T-cell (primary cell): ENCODE results near the gene LRRK1. TPM values are rescaled to one million over a fixed set of nuclear protein-coding genes. Genes with fewer than 3 reads are reported as not detected.

Experiments used
- ATAC-seq, 4 experiments: fragments of 200-7000 bp in 3 of 4; fragments of 150-1000 bp in 1 of 4; cut with Tn5 transposase; replicated peaks in 1 of 4; 1 replicate in 3 of 4; 2 replicates in 1 of 4; pipeline ENCODE4 v1.10.0; 2021; ENCODE audit warnings: moderate library complexity in 3 of 4, mild to moderate bottlenecking in 2 of 4, moderate number of reproducible peaks in 1 of 4
- CTCF ChIA-PET, 2 donors: fragments of 300-600 bp; sonication (Branson Sonifier 250); formaldehyde crosslinking; loops; one replicate each; lab custom pipeline; 2022; ENCODE audit warnings: antibody characterized with exemption in 2 of 2; lab: Charles Lee
- POLR2A ChIA-PET, 2 donors: fragments of 300-600 bp; sonication (Branson Sonifier 250); formaldehyde crosslinking; loops; one replicate each; lab custom pipeline; 2022; ENCODE audit warnings: antibody characterized with exemption in 2 of 2; lab: Charles Lee
- DNase-seq, 35 experiments: peaks; one replicate each; pipeline versions ENCODE4 v3.0.0 to v3.0.0-alpha.2; 2013 to 2023
- H3K27ac ChIP-seq: one replicate; pipeline ENCODE4 v1.5.1; 2013; ENCODE audit warnings: low read length
- H3K27me3 ChIP-seq, 2 experiments: replicated peaks in 1 of 2; 1 replicate in 1 of 2; 2 replicates in 1 of 2; pipeline versions ENCODE4 v1.6.1 to v1.7.0; 2013; ENCODE audit warnings: low read length in 1 of 2, mixed read lengths in 1 of 2; ENCODE audit not compliant: control insufficient read depth in 2 of 2, insufficient read depth in 2 of 2; ENCODE audit errors: extremely low read depth in 1 of 2
- H3K36me3 ChIP-seq, 2 donors: 1 replicate in 1 of 2; 2 replicates in 1 of 2; pipeline versions ENCODE4 v1.6.1 to v1.7.0; 2013; ENCODE audit warnings: low read length in 1 of 2; ENCODE audit not compliant: control insufficient read depth in 2 of 2, insufficient read depth in 1 of 2; ENCODE audit errors: extremely low read depth in 1 of 2
- H3K4me1 ChIP-seq, 2 experiments: 1 replicate in 1 of 2; 2 replicates in 1 of 2; pipeline versions ENCODE4 v1.6.1 to v1.7.0; 2013; ENCODE audit warnings: low read length in 2 of 2, mixed read lengths in 1 of 2; ENCODE audit not compliant: insufficient read depth in 2 of 2, control insufficient read depth in 1 of 2; ENCODE audit errors: extremely low read depth in 1 of 2
- H3K4me3 ChIP-seq, 2 donors: 1 replicate in 1 of 2; 2 replicates in 1 of 2; pipeline versions ENCODE4 v1.5.1 to v1.7.0; 2013; ENCODE audit warnings: mild to moderate bottlenecking in 2 of 2, low read length in 1 of 2, moderate library complexity in 1 of 2; ENCODE audit not compliant: control insufficient read depth in 1 of 2; ENCODE audit errors: extremely low read depth in 1 of 2
- H3K9me3 ChIP-seq: 2 replicates; pipeline ENCODE4 v1.7.0; 2013
- H3K27ac Mint-ChIP-seq, 2 donors: one replicate each; pipeline ENCODE4 v1.8.0; 2020 to 2021; ENCODE audit warnings: mild to moderate bottlenecking in 2 of 2, mixed read lengths in 2 of 2
- H3K27me3 Mint-ChIP-seq, 2 donors: one replicate each; pipeline ENCODE4 v1.8.0; 2021 to 2022; ENCODE audit warnings: mixed read lengths in 2 of 2
- H3K36me3 Mint-ChIP-seq: one replicate; pipeline ENCODE4 v1.8.0; 2021; ENCODE audit warnings: mixed read lengths
- H3K4me1 Mint-ChIP-seq, 3 donors: one replicate each; pipeline ENCODE4 v1.8.0; 2020 to 2022; ENCODE audit warnings: mixed read lengths in 3 of 3, mild to moderate bottlenecking in 1 of 3
- H3K4me3 Mint-ChIP-seq, 3 donors: one replicate each; pipeline ENCODE4 v1.8.0; 2020 to 2022; ENCODE audit warnings: mild to moderate bottlenecking in 3 of 3, mixed read lengths in 3 of 3, moderate library complexity in 3 of 3
- H3K9me3 Mint-ChIP-seq, 3 donors: one replicate each; pipeline ENCODE4 v1.8.0; 2020 to 2022; ENCODE audit warnings: mixed read lengths in 3 of 3
- WGBS: methylation state at CpG from one replicate; pipeline ENCODE4 v1.1.5; 2013; ENCODE audit warnings: missing lambda C conversion rate; ENCODE audit not compliant: insufficient coverage; 5-methylcytosine and 5-hydroxymethylcytosine counted together
- total RNA-seq, 35 experiments: library from RNA in 6 of 35; stranded (reverse) in 6 of 35; fragments of 120-200 nt in 1 of 35; gene quantifications; one replicate each; pipeline versions ENCODE4 v1.2.1 to v1.2.4 and lab custom pipeline; 2013 to 2026

The LRRK1 gene
- total RNA-seq, 5 donors from 2014 or later (not counting 1 experiment from before 2014, with no cell fraction given) = 1.1 to 2.0 (median 1.7) TPM

DNA sequence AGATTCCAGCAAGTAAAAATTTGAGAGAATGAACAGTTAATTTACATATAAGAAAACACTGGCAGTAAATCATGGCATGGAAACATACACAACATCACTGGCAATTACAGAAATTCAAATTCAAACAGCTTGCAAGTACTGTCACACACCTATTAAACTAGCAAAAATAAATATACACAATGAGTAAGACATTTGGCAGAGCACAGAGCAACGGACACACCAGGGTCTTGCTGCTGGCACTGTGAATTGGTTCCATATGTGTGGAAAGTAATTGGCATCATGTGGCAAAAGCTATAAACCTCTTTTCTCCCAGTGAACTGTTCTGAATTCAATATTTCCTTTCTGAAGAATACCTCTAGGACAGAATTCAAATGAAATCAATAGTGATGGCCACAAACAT is 78.3 kb downstream of the LRRK1 start:
- no peaks in the 10 kb centered on the region for H3K36me3 Mint-ChIP-seq
- H3K36me3 ChIP-seq = no peaks in the 10 kb centered on the region
- CTCF ChIA-PET = no interaction called here
- peaks cover 18 to 27% of the 10 kb centered on the region in 2 donors for H3K27me3 Mint-ChIP-seq
- POLR2A ChIA-PET = no interaction called here
- no peak overlapping the region for H3K27ac ChIP-seq
- no peak overlapping the region for H3K4me3 Mint-ChIP-seq
- peaks cover 0 to 17% of the 10 kb centered on the region in 2 experiments for H3K27me3 ChIP-seq
- no peak overlapping the region for H3K4me3 ChIP-seq
- WGBS = no CpG with 5 or more reads among the region's 1 CpG
- H3K9me3 Mint-ChIP-seq = no peaks in the 10 kb centered on the region
- DNase-seq (no peak), ATAC-seq (no peak)
- H3K27ac Mint-ChIP-seq = no peak overlapping the region
- no peaks in the 10 kb centered on the region for H3K4me1 Mint-ChIP-seq
- H3K4me1 ChIP-seq = no peaks in the 10 kb centered on the region
- H3K9me3 ChIP-seq = no peaks in the 10 kb centered on the region

DNA sequence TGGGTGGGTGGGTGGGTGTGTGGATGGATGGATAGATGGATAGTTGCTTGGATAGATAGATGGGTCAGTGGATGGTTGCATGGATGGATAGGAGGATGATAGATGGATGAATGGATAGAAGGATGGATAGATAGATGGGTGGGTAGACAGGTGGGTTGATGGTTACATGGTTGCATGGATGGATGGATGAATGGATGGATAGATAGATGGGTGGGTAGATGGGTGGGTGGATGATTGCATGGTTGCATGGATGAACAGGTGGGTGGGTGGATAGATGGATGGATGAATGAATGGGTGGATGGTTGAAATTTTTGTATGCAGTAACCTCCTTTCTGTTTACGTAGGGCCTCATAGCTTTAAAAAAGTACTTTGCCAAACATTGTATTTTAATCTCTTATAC is 79.5 kb downstream of the LRRK1 start:
- POLR2A ChIA-PET = no interaction called here
- WGBS = no CpG with 5 or more reads among the region's 1 CpG
- H3K36me3 ChIP-seq = no peaks in the 10 kb centered on the region

DNA sequence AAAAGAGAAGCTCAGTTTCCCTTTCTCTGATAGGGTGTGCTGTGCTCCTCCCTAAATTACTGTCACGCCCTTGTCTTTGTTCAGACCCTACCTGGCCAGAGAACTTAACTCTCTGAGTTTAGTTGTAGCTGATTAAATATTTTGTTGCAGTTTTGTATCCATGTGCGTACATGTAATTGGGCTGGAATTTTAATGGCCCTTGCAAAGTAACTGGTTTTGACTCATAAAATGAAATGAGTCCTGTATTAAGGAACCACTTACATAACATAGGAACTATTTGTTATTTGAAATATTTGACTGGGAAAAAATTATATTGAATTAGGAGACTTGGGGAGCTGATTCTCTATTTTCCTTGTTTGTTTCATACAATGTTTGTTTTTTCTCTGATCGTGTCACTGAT is 80.2 kb downstream of the LRRK1 start:
- no peak overlapping the region for H3K4me3 Mint-ChIP-seq

More for the DNA sequence above, 79.5 kb downstream of the LRRK1 start:
- ATAC-seq = no peak
- Mint-ChIP-seq H3K4me3 (no peak overlapping the region), H3K9me3 (no peaks in the 10 kb centered on the region), H3K27ac (no peak overlapping the region), H3K4me1 (no peaks in the 10 kb centered on the region), H3K27me3 (peaks cover 18 to 25% of the 10 kb centered on the region in 2 donors), H3K36me3 (no peaks in the 10 kb centered on the region)
- H3K27me3 ChIP-seq = peaks cover 0 to 18% of the 10 kb centered on the region in 2 experiments
- no peaks in the 10 kb centered on the region for H3K4me1 ChIP-seq
- CTCF ChIA-PET = interaction anchor here (1.5 kb wide), 2 partner anchors 9 to 10 kb away, joined by 3 to 5 read pairs; no protein-coding TSS in a partner anchor
- no peak overlapping the region for H3K27ac ChIP-seq
- no peaks in the 10 kb centered on the region for H3K9me3 ChIP-seq
- no peak overlapping the region for H3K4me3 ChIP-seq
- no peak for DNase-seq

DNA sequence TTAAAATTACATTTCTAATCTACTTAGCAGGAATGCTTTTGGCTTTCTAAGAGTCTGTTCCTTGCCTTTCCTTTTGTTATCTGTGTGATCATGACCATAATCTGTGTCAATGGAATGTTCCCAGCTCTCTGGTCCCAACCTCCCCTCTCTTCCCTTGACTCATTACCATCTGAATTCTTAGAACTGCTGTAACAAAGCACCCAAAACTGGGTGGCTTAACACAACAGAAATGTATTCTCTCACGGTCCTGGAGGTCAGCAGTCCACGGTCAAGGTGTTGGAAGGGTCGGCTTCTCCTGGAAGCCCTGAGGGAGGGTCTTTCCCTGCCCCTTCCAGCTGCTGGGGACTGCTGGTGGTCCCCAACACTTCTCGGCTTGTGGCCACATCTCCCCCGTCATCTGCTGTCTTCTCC is 81.1 kb downstream of the LRRK1 start:
- peaks cover 14 to 21% of the 10 kb centered on the region in 2 donors for H3K27me3 Mint-ChIP-seq
- Histone ChIP-seq H3K4me3 (no peak overlapping the region), H3K9me3 (no peaks in the 10 kb centered on the region), H3K36me3 (no peaks in the 10 kb centered on the region), H3K27me3 (peaks cover 0 to 17% of the 10 kb centered on the region in 2 experiments), H3K27ac (no peak overlapping the region), H3K4me1 (no peaks in the 10 kb centered on the region)
- POLR2A ChIA-PET = interaction anchor here in 1 of 2 donors (0.6 kb wide), 1 partner anchor 85 kb away, joined by 4 read pairs; no protein-coding TSS in a partner anchor
- DNase-seq (no peak), ATAC-seq (no peak)
- 90% methylated on average over 5 of the region's 5 CpGs for WGBS
- H3K27ac Mint-ChIP-seq = no peak overlapping the region
- H3K4me1 Mint-ChIP-seq = no peaks in the 10 kb centered on the region
- CTCF ChIA-PET = interaction anchor here in 1 of 2 donors (1.1 kb wide), 1 partner anchor 8 kb away, joined by 5 read pairs; no protein-coding TSS in a partner anchor
- no peaks in the 10 kb centered on the region for H3K36me3 Mint-ChIP-seq
- H3K9me3 Mint-ChIP-seq = no peaks in the 10 kb centered on the region
- no peak overlapping the region for H3K4me3 Mint-ChIP-seq

More for the DNA sequence above, 80.2 kb downstream of the LRRK1 start:
- Mint-ChIP-seq H3K27ac (no peak overlapping the region), H3K4me1 (no peaks in the 10 kb centered on the region), H3K27me3 (peaks cover 18 to 23% of the 10 kb centered on the region in 2 donors), H3K36me3 (no peaks in the 10 kb centered on the region), H3K9me3 (no peaks in the 10 kb centered on the region)
- Histone ChIP-seq H3K4me3 (no peak overlapping the region), H3K9me3 (no peaks in the 10 kb centered on the region), H3K36me3 (no peaks in the 10 kb centered on the region), H3K27me3 (peaks cover 0 to 20% of the 10 kb centered on the region in 2 experiments), H3K27ac (no peak overlapping the region), H3K4me1 (no peaks in the 10 kb centered on the region)
- ChIA-PET POLR2A (no interaction called here), CTCF (interaction anchor here (1.1 to 1.5 kb wide), 3 partner anchors 9 kb away, joined by 3 to 5 read pairs (median 5); no protein-coding TSS in a partner anchor)
- DNase-seq = no peak
- WGBS = 50% methylated on average over 1 of the region's 3 CpGs
- ATAC-seq = no peak

DNA sequence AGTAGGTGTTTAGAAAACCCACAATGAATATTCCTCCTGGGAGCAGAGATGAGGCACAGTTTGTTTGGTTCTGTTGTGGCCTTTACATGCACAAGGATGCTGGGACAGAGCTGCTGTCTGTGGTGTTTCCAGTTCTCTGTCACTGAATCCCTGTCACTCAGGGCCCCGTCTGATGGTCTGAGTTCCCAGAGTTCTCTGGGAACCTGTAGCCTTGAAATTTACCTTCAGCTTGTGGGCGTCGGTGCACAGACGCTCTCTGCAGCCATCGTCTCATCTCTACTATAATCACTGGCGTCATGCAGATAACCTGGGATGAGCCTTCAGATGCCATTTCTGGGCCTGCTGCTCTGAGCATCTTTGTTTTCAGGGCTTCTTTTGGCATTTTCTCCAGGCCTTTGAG is 81.9 kb downstream of the LRRK1 start:
- no peaks in the 10 kb centered on the region for H3K36me3 Mint-ChIP-seq
- ChIA-PET CTCF (interaction anchor here in 1 of 2 donors (1.0 kb wide), 1 partner anchor 11 kb away, joined by 7 read pairs; no protein-coding TSS in a partner anchor), POLR2A (no interaction called here)
- no peaks in the 10 kb centered on the region for H3K4me1 Mint-ChIP-seq
- Histone ChIP-seq H3K36me3 (no peaks in the 10 kb centered on the region), H3K4me1 (no peaks in the 10 kb centered on the region), H3K4me3 (no peak overlapping the region), H3K9me3 (no peaks in the 10 kb centered on the region), H3K27ac (no peak overlapping the region), H3K27me3 (peaks cover 0 to 14% of the 10 kb centered on the region in 2 experiments)
- no peaks in the 10 kb centered on the region for H3K9me3 Mint-ChIP-seq
- peaks cover 11 to 21% of the 10 kb centered on the region in 2 donors for H3K27me3 Mint-ChIP-seq
- ATAC-seq = no peak
- WGBS = 90% methylated on average over 6 of the region's 6 CpGs
- no peak overlapping the region for H3K27ac Mint-ChIP-seq
- no peak overlapping the region for H3K4me3 Mint-ChIP-seq
- DNase-seq = peak in 1 of 35 experiments; percentile 1

DNA sequence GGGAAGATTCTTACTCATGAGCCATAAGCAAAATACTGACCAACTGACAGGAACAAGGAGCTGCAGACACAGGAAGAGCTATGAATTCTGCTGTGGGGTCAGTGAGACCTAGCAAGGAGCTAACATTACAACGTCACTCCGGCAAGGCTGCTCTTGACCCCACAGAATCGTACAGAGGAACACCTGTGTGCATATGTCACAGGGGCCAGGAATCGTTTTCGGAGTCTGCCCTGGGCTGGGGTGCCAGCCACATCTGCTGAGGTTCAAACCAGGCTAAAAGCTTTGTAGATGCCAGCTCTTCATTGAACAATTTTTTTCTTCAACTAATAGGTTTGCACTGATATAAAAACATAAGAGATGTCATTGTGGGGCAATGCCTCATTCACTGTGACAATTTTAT is 82.6 kb downstream of the LRRK1 start:
- Histone ChIP-seq H3K9me3 (no peaks in the 10 kb centered on the region), H3K36me3 (no peaks in the 10 kb centered on the region)
- POLR2A ChIA-PET = no interaction called here

More for the DNA sequence above, 82.6 kb downstream of the LRRK1 start:
- CTCF ChIA-PET = interaction anchor here in 1 of 2 donors (1.0 to 1.6 kb wide), 2 partner anchors 10 to 286 kb away, joined by 5 to 7 read pairs; no protein-coding TSS in a partner anchor
- no peaks in the 10 kb centered on the region for H3K36me3 Mint-ChIP-seq
- H3K27me3 Mint-ChIP-seq = peaks cover 7 to 16% of the 10 kb centered on the region in 2 donors
- 64% methylated on average over 5 of the region's 5 CpGs for WGBS
- no peak overlapping the region for H3K4me3 ChIP-seq
- H3K27ac Mint-ChIP-seq = no peak overlapping the region
- no peak for ATAC-seq
- H3K9me3 Mint-ChIP-seq = no peaks in the 10 kb centered on the region
- H3K27ac ChIP-seq = no peak overlapping the region
- H3K27me3 ChIP-seq = peaks cover 0 to 11% of the 10 kb centered on the region in 2 experiments
- no peak overlapping the region for H3K4me3 Mint-ChIP-seq
- peaks cover 0 to 1% (median 1%) of the 10 kb centered on the region in 3 donors for H3K4me1 Mint-ChIP-seq
- DNase-seq = no peak
- peaks cover 0 to under 1% of the 10 kb centered on the region in 2 experiments for H3K4me1 ChIP-seq
